Liver (tissue), 9 donors: ENCODE measurements around the gene AHCY. TPM values are rescaled to one million over a fixed set of nuclear protein-coding genes. Genes with fewer than 3 reads are reported as not detected.

Experiments used
- DNase-seq: peaks from one replicate; pipeline ENCODE4 v3.0.0-alpha.2; 2017; ENCODE audit warnings: low spot score
- H3K27ac ChIP-seq, 2 donors: one replicate each; pipeline ENCODE4 v1.7.0; 2013; ENCODE audit warnings: inconsistent platforms in 2 of 2, low read length in 2 of 2, control low read depth in 1 of 2, low read depth in 1 of 2, mild to moderate bottlenecking in 1 of 2
- H3K27me3 ChIP-seq, 4 donors: one replicate each; pipeline versions ENCODE4 v1.6.1 to v1.7.0; 2013; ENCODE audit warnings: low read length in 3 of 4, inconsistent platforms in 1 of 4, mild to moderate bottlenecking in 1 of 4, moderate library complexity in 1 of 4; ENCODE audit not compliant: control insufficient read depth in 4 of 4, insufficient read depth in 4 of 4
- H3K36me3 ChIP-seq, 4 donors: one replicate each; pipeline versions ENCODE4 v1.6.1 to v1.7.0; 2013; ENCODE audit warnings: low read length in 3 of 4, mild to moderate bottlenecking in 3 of 4, low read depth in 1 of 4, moderate library complexity in 1 of 4; ENCODE audit not compliant: control insufficient read depth in 4 of 4, insufficient read depth in 3 of 4
- H3K4me1 ChIP-seq, 4 donors: one replicate each; pipeline versions ENCODE4 v1.6.1 to v1.7.0; 2013; ENCODE audit warnings: low read length in 3 of 4, mild to moderate bottlenecking in 3 of 4, moderate library complexity in 1 of 4; ENCODE audit not compliant: control insufficient read depth in 4 of 4, insufficient read depth in 4 of 4
- H3K4me3 ChIP-seq, 3 donors: one replicate each; pipeline versions ENCODE4 v1.6.1 to v1.7.0; 2013; ENCODE audit warnings: low read length in 3 of 3, control low read depth in 1 of 3, low read depth in 1 of 3, mild to moderate bottlenecking in 1 of 3
- H3K9ac ChIP-seq, 2 donors: one replicate each; pipeline ENCODE4 v1.7.0; 2013; ENCODE audit warnings: low read length in 2 of 2, mild to moderate bottlenecking in 2 of 2, moderate library complexity in 2 of 2, control low read depth in 1 of 2, low read depth in 1 of 2
- H3K9me3 ChIP-seq, 4 donors: one replicate each; pipeline versions ENCODE4 v1.6.1 to v1.7.0; 2013; ENCODE audit warnings: low read length in 3 of 4; ENCODE audit not compliant: control insufficient read depth in 4 of 4
- ATF3 ChIP-seq: IDR thresholded peaks from 2 replicates; pipeline ENCODE4 v1.6.1; 2016; ENCODE audit warnings: antibody characterized with exemption
- EGR1 ChIP-seq, 2 donors: IDR thresholded peaks; 2 replicates each; pipeline ENCODE4 v1.6.1; 2016 to 2018; ENCODE audit warnings: antibody characterized with exemption in 2 of 2, low read depth in 2 of 2
- FOXA1 ChIP-seq: IDR thresholded peaks from 2 replicates; pipeline ENCODE4 v1.6.1; 2016; ENCODE audit warnings: antibody characterized with exemption
- FOXA2 ChIP-seq: IDR thresholded peaks from 2 replicates; pipeline ENCODE4 v1.6.1; 2016; ENCODE audit warnings: antibody characterized with exemption
- GABPA ChIP-seq, 2 donors: IDR thresholded peaks in 1 of 2; conservative IDR thresholded peaks in 1 of 2; 2 replicates each; pipeline ENCODE4 v1.6.1; 2016; ENCODE audit warnings: antibody characterized with exemption in 2 of 2, mild to moderate bottlenecking in 1 of 2, moderate library complexity in 1 of 2
- HNF4A ChIP-seq, 2 donors: conservative IDR thresholded peaks; 2 replicates each; pipeline ENCODE4 v1.6.1; 2016; ENCODE audit warnings: antibody characterized with exemption in 2 of 2, mild to moderate bottlenecking in 2 of 2
- JUND ChIP-seq, 2 donors: IDR thresholded peaks; 2 replicates each; pipeline ENCODE4 v1.6.1; 2016; ENCODE audit warnings: antibody characterized with exemption in 2 of 2
- NR2F2 ChIP-seq: IDR thresholded peaks from 2 replicates; pipeline ENCODE4 v1.6.1; 2016; ENCODE audit warnings: antibody characterized with exemption
- RAD21 ChIP-seq, 2 donors: IDR thresholded peaks; 2 replicates each; pipeline ENCODE4 v1.6.1; 2016; ENCODE audit warnings: antibody characterized with exemption in 2 of 2, mild to moderate bottlenecking in 2 of 2
- REST ChIP-seq: IDR thresholded peaks from 2 replicates; pipeline ENCODE4 v1.6.1; 2016; ENCODE audit warnings: antibody characterized with exemption, mild to moderate bottlenecking
- RXRA ChIP-seq, 2 donors: IDR thresholded peaks; 2 replicates each; pipeline ENCODE4 v1.6.1; 2017 to 2018; ENCODE audit warnings: antibody characterized with exemption in 2 of 2, mild to moderate bottlenecking in 1 of 2
- SP1 ChIP-seq: IDR thresholded peaks from 2 replicates; pipeline ENCODE4 v1.6.1; 2018; ENCODE audit warnings: antibody characterized with exemption, mild to moderate bottlenecking
- TAF1 ChIP-seq: conservative IDR thresholded peaks from 2 replicates; pipeline ENCODE4 v1.6.1; 2016; ENCODE audit warnings: antibody characterized with exemption, mild to moderate bottlenecking
- YY1 ChIP-seq: IDR thresholded peaks from 2 replicates; pipeline ENCODE4 v1.6.1; 2016; ENCODE audit warnings: antibody characterized with exemption, mild to moderate bottlenecking
- WGBS: extraction: QIAGEN DNeasy Blood & Tissue Kit; methylation state at CpG from one replicate; pipeline ENCODE4 v1.1.7; 2013; 5-methylcytosine and 5-hydroxymethylcytosine counted together
- polyA plus RNA-seq, 2 donors: library from polyadenylated mRNA; stranded (reverse) in 1 of 2; unstranded in 1 of 2; fragments of 200-250 nt in 1 of 2; fragments of >200 nt in 1 of 2; fragmentation: Nextera tagmentation in 1 of 2; extraction: Ambion mirVana in 1 of 2; gene quantifications; one replicate each; pipeline versions ENCODE4 v1.2.1 to v1.2.3, GENCODE V29; 2013 to 2015
- total RNA-seq, 2 donors: library from RNA; depleted of rRNA; stranded (reverse); fragments of >200 nt; gene quantifications; one replicate each; pipeline ENCODE4 v1.2.3, GENCODE V29; 2014
- TF ChIP-seq, protein P1 (sequence below): fragments of 150-350 bp; IDR thresholded peaks from 2 replicates; pipeline ENCODE4 v1.5.1; 2017; ENCODE audit warnings: improper control_type of control experiment, low read depth, low read length; ENCODE audit not compliant: missing input control
- TF ChIP-seq, protein P2 (sequence below): IDR thresholded peaks from 2 replicates; pipeline ENCODE4 v1.6.1; 2016; ENCODE audit warnings: antibody characterized with exemption
- TF ChIP-seq, protein P3 (sequence below): IDR thresholded peaks from 2 replicates; pipeline ENCODE4 v1.6.1; 2016; ENCODE audit warnings: antibody characterized with exemption
- donor health status: healthy.
- donor health status: healthy.
- donor health status: healthy.
- donor health status: healthy.
- donor health status: healthy.

AHCY gene
- total and polyA plus RNA-seq, 4 donors: 56.0 to 138 (median 113) TPM

DNA sequence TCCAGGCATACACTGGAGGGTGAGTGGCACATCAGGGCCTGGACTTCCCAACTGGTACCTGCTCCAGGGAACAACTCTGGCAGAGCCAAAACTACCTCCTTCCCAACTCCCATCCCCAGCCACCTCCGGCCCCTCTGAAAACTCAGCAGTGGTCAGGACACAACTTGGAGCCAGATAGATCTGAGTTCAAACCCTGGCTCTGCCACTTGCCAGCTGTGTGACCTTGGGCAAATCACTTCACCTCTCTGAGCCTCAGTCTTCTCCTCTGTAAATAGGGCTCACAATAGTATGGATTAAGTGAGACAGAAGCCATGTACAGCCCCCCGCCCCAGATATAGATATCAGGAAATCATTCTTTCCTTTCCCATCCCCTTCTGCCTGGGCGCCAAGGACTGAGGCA lies 10.7 kb downstream of the AHCY start:
- Histone ChIP-seq H3K36me3 (peaks cover 14 to 65% (median 46%) of the 10 kb centered on the region in 4 donors), H3K27me3 (no peaks in the 10 kb centered on the region), H3K9me3 (no peaks in the 10 kb centered on the region), H3K9ac (no peak overlapping the region), H3K4me1 (peaks cover 2 to 8% (median 7%) of the 10 kb centered on the region in 4 donors), H3K27ac (no peak overlapping the region), H3K4me3 (no peak overlapping the region)
- WGBS: 98% methylated on average over 3 of the region's 3 CpGs
- DNase-seq: no peak
- TF ChIP-seq HNF4A (conservative IDR thresholded peaks at IDR 0.05) (no peak), RAD21 (IDR thresholded peaks at IDR 0.05) (no peak), ATF3 (no peak), GABPA (IDR thresholded peaks at IDR 0.05 in 1 of 2, conservative IDR thresholded peaks at IDR 0.05 in 1 of 2) (no peak), FOXA2 (no peak), REST (no peak), YY1 (no peak), JUND (IDR thresholded peaks at IDR 0.05) (no peak), NR2F2 (no peak), RXRA (IDR thresholded peaks at IDR 0.05) (no peak), FOXA1 (no peak), EGR1 (IDR thresholded peaks at IDR 0.05; ENCODE audit: low read depth in 2 of 2) (no peak), TAF1 (no peak), SP1 (no peak)
- TF ChIP-seq, protein P1, sequence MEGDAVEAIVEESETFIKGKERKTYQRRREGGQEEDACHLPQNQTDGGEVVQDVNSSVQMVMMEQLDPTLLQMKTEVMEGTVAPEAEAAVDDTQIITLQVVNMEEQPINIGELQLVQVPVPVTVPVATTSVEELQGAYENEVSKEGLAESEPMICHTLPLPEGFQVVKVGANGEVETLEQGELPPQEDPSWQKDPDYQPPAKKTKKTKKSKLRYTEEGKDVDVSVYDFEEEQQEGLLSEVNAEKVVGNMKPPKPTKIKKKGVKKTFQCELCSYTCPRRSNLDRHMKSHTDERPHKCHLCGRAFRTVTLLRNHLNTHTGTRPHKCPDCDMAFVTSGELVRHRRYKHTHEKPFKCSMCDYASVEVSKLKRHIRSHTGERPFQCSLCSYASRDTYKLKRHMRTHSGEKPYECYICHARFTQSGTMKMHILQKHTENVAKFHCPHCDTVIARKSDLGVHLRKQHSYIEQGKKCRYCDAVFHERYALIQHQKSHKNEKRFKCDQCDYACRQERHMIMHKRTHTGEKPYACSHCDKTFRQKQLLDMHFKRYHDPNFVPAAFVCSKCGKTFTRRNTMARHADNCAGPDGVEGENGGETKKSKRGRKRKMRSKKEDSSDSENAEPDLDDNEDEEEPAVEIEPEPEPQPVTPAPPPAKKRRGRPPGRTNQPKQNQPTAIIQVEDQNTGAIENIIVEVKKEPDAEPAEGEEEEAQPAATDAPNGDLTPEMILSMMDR: no peak
- TF ChIP-seq, protein P2, sequence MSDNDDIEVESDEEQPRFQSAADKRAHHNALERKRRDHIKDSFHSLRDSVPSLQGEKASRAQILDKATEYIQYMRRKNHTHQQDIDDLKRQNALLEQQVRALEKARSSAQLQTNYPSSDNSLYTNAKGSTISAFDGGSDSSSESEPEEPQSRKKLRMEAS: no peak
- TF ChIP-seq, protein P3, sequence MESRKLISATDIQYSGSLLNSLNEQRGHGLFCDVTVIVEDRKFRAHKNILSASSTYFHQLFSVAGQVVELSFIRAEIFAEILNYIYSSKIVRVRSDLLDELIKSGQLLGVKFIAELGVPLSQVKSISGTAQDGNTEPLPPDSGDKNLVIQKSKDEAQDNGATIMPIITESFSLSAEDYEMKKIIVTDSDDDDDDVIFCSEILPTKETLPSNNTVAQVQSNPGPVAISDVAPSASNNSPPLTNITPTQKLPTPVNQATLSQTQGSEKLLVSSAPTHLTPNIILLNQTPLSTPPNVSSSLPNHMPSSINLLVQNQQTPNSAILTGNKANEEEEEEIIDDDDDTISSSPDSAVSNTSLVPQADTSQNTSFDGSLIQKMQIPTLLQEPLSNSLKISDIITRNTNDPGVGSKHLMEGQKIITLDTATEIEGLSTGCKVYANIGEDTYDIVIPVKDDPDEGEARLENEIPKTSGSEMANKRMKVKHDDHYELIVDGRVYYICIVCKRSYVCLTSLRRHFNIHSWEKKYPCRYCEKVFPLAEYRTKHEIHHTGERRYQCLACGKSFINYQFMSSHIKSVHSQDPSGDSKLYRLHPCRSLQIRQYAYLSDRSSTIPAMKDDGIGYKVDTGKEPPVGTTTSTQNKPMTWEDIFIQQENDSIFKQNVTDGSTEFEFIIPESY: no peak
